WI38 (cell line): Measurements from ENCODE around the gene ATXN7L1.

Experiments
- H3K4me3 ChIP-seq: 2 replicates; pipeline ENCODE4 v1.5.1; 2011; ENCODE audit warnings: low read depth, mild to moderate bottlenecking, control low read depth, low read length
- CTCF ChIP-seq: IDR thresholded peaks from 2 replicates; pipeline ENCODE4 v1.5.1; 2012; ENCODE audit warnings: low read depth, mild to moderate bottlenecking, control low read depth, low read length

Gene ATXN7L1

GRCh38 chr7:105800442-105800841 lies 76.0 kb downstream of the ATXN7L1 start:
- H3K4me3 ChIP-seq: no peak overlapping the region
- TF ChIP-seq CTCF: no peak

- H3K4me3 ChIP-seq: no peak overlapping the region
- TF ChIP-seq CTCF: no peak
Observed at GRCh38 chr7:105799677-105800076, 76.7 kb downstream of the ATXN7L1 start.

- TF ChIP-seq CTCF: no peak
- H3K4me3 ChIP-seq: no peak overlapping the region
Observed at GRCh38 chr7:105799006-105799405, 77.4 kb downstream of the ATXN7L1 start.

GRCh38 chr7:105797652-105798051 lies 78.7 kb downstream of the ATXN7L1 start:
- TF ChIP-seq CTCF: no peak
- no peak overlapping the region for H3K4me3 ChIP-seq

- TF ChIP-seq CTCF: no peak
- H3K4me3 ChIP-seq: no peak overlapping the region
Observed at GRCh38 chr7:105796365-105796764, 80.0 kb downstream of the ATXN7L1 start.

GRCh38 chr7:105794741-105795729 lies 81.4 kb downstream of the ATXN7L1 start:
- no peak for TF ChIP-seq CTCF

GRCh38 chr7:105792488-105793370 lies 83.7 kb downstream of the ATXN7L1 start:
- TF ChIP-seq CTCF: no peak
- no peak overlapping the region for H3K4me3 ChIP-seq

More at GRCh38 chr7:105794741-105795729, 81.4 kb downstream of the ATXN7L1 start:
- H3K4me3 ChIP-seq: no peak overlapping the region
